HepG2 (cell line): Measurements from ENCODE around the gene NUDCD3. TPM values are rescaled to one million over a fixed set of nuclear protein-coding genes. Genes with fewer than 3 reads are reported as not detected.

Experiments
- ATAC-seq: fragments of 200-7000 bp; cut with Tn5 transposase; 3 replicates; pipeline ENCODE4 v1.9.1; 2020; ENCODE audit warnings: mild to moderate bottlenecking, moderate library complexity
- BruUV-seq: library from RNA; stranded (reverse); fragments of 400-500 nt; replicated peaks from 2 replicates; lab custom pipeline; 2021; lab: Mats Ljungman, UMichigan
- CTCF ChIA-PET: fragments of 300-600 bp; formaldehyde crosslinking; extraction: SDS; loops from one replicate; lab custom pipeline; 2021; ENCODE audit warnings: low total read pairs, inconsistent platforms, low intra/inter-chr PET ratio; lab: Yijun Ruan, JAX
- POLR2A ChIA-PET: fragments of 350-600 bp; sonication (Branson Sonifier 250); formaldehyde crosslinking; loops from one replicate; lab custom pipeline; 2020; ENCODE audit warnings: antibody characterized with exemption, inconsistent platforms; lab: Yijun Ruan, JAX
- DNase-seq: peaks from one replicate; pipeline ENCODE4 v3.0.0-alpha.2; 2015; ENCODE audit warnings: low spot score
- FAIRE-seq: peaks from 3 replicates; lab custom pipeline; 2011; peaks lifted over from hg19 to GRCh38; lab: Jason Lieb, UNC
- H2AFZ ChIP-seq: one replicate; pipeline ENCODE4 v1.6.1; 2011; ENCODE audit warnings: low read length, inconsistent platforms
- H3K27ac ChIP-seq: fragments of 300-600 bp; 3 replicates; pipeline ENCODE4 v1.8.0; 2011; ENCODE audit warnings: mixed run types, mild to moderate bottlenecking, mixed read lengths, low read length, inconsistent platforms; ENCODE audit not compliant: insufficient read depth; ENCODE audit errors: extremely low read length
- H3K27me3 ChIP-seq, 2 experiments: fragments of 200-600 bp in 1 of 2; 2 replicates in 1 of 2; 3 replicates in 1 of 2; pipeline versions ENCODE4 v1.6.0 to v1.8.0; 2011; ENCODE audit warnings: low read length in 2 of 2, mild to moderate bottlenecking in 2 of 2, moderate library complexity in 2 of 2, inconsistent platforms in 1 of 2; ENCODE audit not compliant: insufficient read depth in 2 of 2, control insufficient read depth in 1 of 2
- H3K36me3 ChIP-seq, 2 experiments: fragments of 200-600 bp in 1 of 2; replicated peaks in 1 of 2; 2 replicates in 1 of 2; 3 replicates in 1 of 2; pipeline versions ENCODE4 v1.5.1 to v1.8.0; 2011; ENCODE audit warnings: low read length in 2 of 2, inconsistent platforms in 1 of 2; ENCODE audit not compliant: insufficient read depth in 2 of 2, control insufficient read depth in 1 of 2
- H3K4me1 ChIP-seq: 2 replicates; pipeline ENCODE4 v1.5.1; 2012; ENCODE audit warnings: low read length, inconsistent platforms; ENCODE audit not compliant: insufficient read depth
- H3K4me2 ChIP-seq: 2 replicates; pipeline ENCODE4 v1.6.0; 2011; ENCODE audit warnings: low read depth, low read length, inconsistent platforms
- H3K4me3 ChIP-seq, 3 experiments: fragments of 200-600 bp in 1 of 3; sonication (generic), shearing (Covaris generic) in 1 of 3; replicated peaks in 1 of 3; 2 replicates each; pipeline ENCODE4 v1.5.1; 2011 to 2016; ENCODE audit warnings: low read length in 3 of 3, inconsistent platforms in 2 of 3, low read depth in 2 of 3, mild to moderate bottlenecking in 2 of 3, control low read depth in 1 of 3, mixed read lengths in 1 of 3; ENCODE audit not compliant: insufficient read depth in 1 of 3
- H3K79me2 ChIP-seq: one replicate; pipeline ENCODE4 v1.6.1; 2011; ENCODE audit warnings: low read length, inconsistent platforms; ENCODE audit not compliant: insufficient read depth
- H3K9ac ChIP-seq: 2 replicates; pipeline ENCODE4 v1.6.0; 2011; ENCODE audit warnings: mild to moderate bottlenecking, low read depth, low read length, inconsistent platforms; ENCODE audit not compliant: insufficient read depth
- H3K9me3 ChIP-seq: 2 replicates; pipeline ENCODE4 v1.5.1; 2012; ENCODE audit warnings: mild to moderate bottlenecking, low read length
- H4K20me1 ChIP-seq: 2 replicates; pipeline ENCODE4 v1.6.0; 2011; ENCODE audit warnings: inconsistent platforms, mild to moderate bottlenecking, low read length, moderate library complexity; ENCODE audit not compliant: insufficient read depth
- ARID5B ChIP-seq: IDR thresholded peaks from 2 replicates; pipeline ENCODE4 v1.4.0; 2020; ENCODE audit warnings: mild to moderate bottlenecking, missing genetic modification reagents
- FOXA1 ChIP-seq, 2 experiments: fragments of 450-650 bp in 1 of 2; sonication (generic) in 1 of 2; formaldehyde crosslinking in 1 of 2; IDR thresholded peaks; 2 replicates each; pipeline versions ENCODE4 v1.4.0 to v1.6.1; 2016 to 2020; ENCODE audit warnings: missing genetic modification reagents in 1 of 2
- FOXP4 ChIP-seq: sonication (generic); formaldehyde crosslinking; IDR thresholded peaks from 2 replicates; pipeline ENCODE4 v1.4.0; 2020; ENCODE audit warnings: missing genetic modification reagents
- HDAC2 ChIP-seq: sonication (generic); formaldehyde crosslinking; IDR thresholded peaks from 2 replicates; pipeline ENCODE4 v1.4.0; 2020; ENCODE audit warnings: missing genetic modification reagents
- MIXL1 ChIP-seq: IDR thresholded peaks from 2 replicates; pipeline ENCODE4 v1.6.1; 2016
- MZF1 ChIP-seq: sonication (generic); formaldehyde crosslinking; IDR thresholded peaks from 2 replicates; pipeline ENCODE4 v1.8.1; 2023; ENCODE audit warnings: mild to moderate bottlenecking, missing genetic modification reagents, borderline replicate concordance
- PAXIP1 ChIP-seq: sonication (generic); formaldehyde crosslinking; conservative IDR thresholded peaks from 2 replicates; pipeline ENCODE4 v1.4.0; 2020; ENCODE audit warnings: mild to moderate bottlenecking, missing genetic modification reagents, moderate library complexity
- PPARG ChIP-seq: conservative IDR thresholded peaks from 2 replicates; pipeline ENCODE4 v1.6.1; 2016; ENCODE audit warnings: missing biosample characterization, missing genetic modification reagents
- SALL1 ChIP-seq: sonication (generic); formaldehyde crosslinking; IDR thresholded peaks from 2 replicates; pipeline ENCODE4 v1.8.0; 2022; ENCODE audit warnings: mild to moderate bottlenecking, missing genetic modification reagents
- SRY ChIP-seq: sonication (generic); formaldehyde crosslinking; IDR thresholded peaks from 2 replicates; pipeline ENCODE4 v1.8.0; 2022; ENCODE audit warnings: mild to moderate bottlenecking, missing genetic modification reagents
- ZFP82 ChIP-seq: sonication (generic); formaldehyde crosslinking; IDR thresholded peaks from 2 replicates; pipeline ENCODE4 v1.5.1; 2020; ENCODE audit warnings: mild to moderate bottlenecking, missing genetic modification reagents, borderline replicate concordance
- ZNF333 ChIP-seq: sonication (generic); formaldehyde crosslinking; IDR thresholded peaks from 2 replicates; pipeline ENCODE4 v1.4.0; 2020; ENCODE audit warnings: mild to moderate bottlenecking, missing genetic modification reagents, borderline replicate concordance
- ZNF460 ChIP-seq: sonication (generic); formaldehyde crosslinking; IDR thresholded peaks from 2 replicates; pipeline ENCODE4 v1.5.1; 2020; ENCODE audit warnings: missing genetic modification reagents, mild to moderate bottlenecking, borderline replicate concordance
- ZSCAN21 ChIP-seq: sonication (generic); formaldehyde crosslinking; IDR thresholded peaks from 2 replicates; pipeline ENCODE4 v1.8.0; 2022; ENCODE audit warnings: mild to moderate bottlenecking, missing genetic modification reagents, moderate library complexity, borderline replicate concordance
- WGBS: methylation state at CpG from one replicate; pipeline ENCODE4 v1.1.6; 2017; ENCODE audit warnings: low lambda C conversion rate; 5-methylcytosine and 5-hydroxymethylcytosine counted together
- in situ Hi-C: cut with HindIII; loops from 2 replicates; pipeline ENCODE4 v1.10.0; 2017; ENCODE audit warnings: low pct_unique_long_range_greater_than_20kb; ENCODE audit not compliant: extremely low pct_ligation_motif_present
- intact Hi-C: fragments of 100-400 bp; cut with micrococcal nuclease; formaldehyde crosslinking; loops from one replicate; pipeline ENCODE4 v1.10.0; 2022; ENCODE audit not compliant: unreplicated experiment
- polyA plus RNA-seq, 8 experiments: library from polyadenylated mRNA; depleted of rRNA in 3 of 8; stranded (reverse) in 7 of 8; unstranded in 1 of 8; fragments of >200 nt; fragmentation: Illumina TruSeq in 4 of 8; extraction: Trizol in 4 of 8; gene quantifications; 2 replicates each; pipeline versions ENCODE4 v1.2.1 to v1.2.3, GENCODE V29; 2011 to 2016; ENCODE audit warnings: low read depth in 4 of 8, missing spikeins in 1 of 8, mixed read lengths in 1 of 8; ENCODE audit not compliant: insufficient read depth in 1 of 8
- total RNA-seq, 5 experiments: library from RNA; depleted of rRNA; stranded (reverse); fragments of >200 nt; fragmentation: Illumina TruSeq; extraction: Trizol; gene quantifications; 2 replicates each; pipeline ENCODE4 v1.2.3, GENCODE V29; 2016; ENCODE audit warnings: low read depth in 1 of 5

NUDCD3 gene
- total and polyA plus RNA-seq, 2 of the 13 experiments (the other 11 are each of a cell fraction or from before 2014, with no cell fraction given), result 20.8 to 49.9 TPM

- ChIA-PET CTCF (no interaction called here), POLR2A (no interaction called here)
- in situ Hi-C loops, result no loop called here
- WGBS, result 64% methylated on average over 5 of the region's 5 CpGs
- Histone ChIP-seq H3K27me3 (no peaks in the 10 kb centered on the region), H3K4me3 (peak overlapping the region in 2 of 3 experiments; percentile 3 to 39; a peak in 2 of 6 replicates), H3K4me2 (peak overlapping the region; percentile 59), H3K36me3 (peaks cover 22 to 42% of the 10 kb centered on the region in 2 experiments), H3K9me3 (no peaks in the 10 kb centered on the region), H3K27ac (peak overlapping the region; percentile 92), H3K4me1 (peaks cover 79% of the 10 kb centered on the region), H3K9ac (peak overlapping the region; percentile 35; the same call in 1 of the 2 replicates), H3K79me2 (peaks cover 56% of the 10 kb centered on the region), H2AFZ (no peak overlapping the region), H4K20me1 (no peaks in the 10 kb centered on the region)
- no peak for FAIRE-seq
- peak; percentile 11 for DNase-seq
- intact Hi-C loops, result no loop called here
- no TSS peak for BruUV-seq
- no peak for ATAC-seq
- TF ChIP-seq MIXL1 (no peak), FOXA1 (IDR thresholded peaks at IDR 0.05) (no peak), FOXA1 (CRISPR knock-in tag; IDR thresholded peaks at IDR 0.05) (0 out of 2 replicates have a peak, but pooled peaks have one; percentile 11), PAXIP1 (CRISPR knock-in tag) (peak; percentile 63), SRY (CRISPR knock-in tag) (no peak), ARID5B (CRISPR knock-in tag) (peak; percentile 24; the same call in 1 of the 2 replicates), ZSCAN21 (CRISPR knock-in tag) (no peak), HDAC2 (no peak), ZNF333 (no peak), FOXP4 (CRISPR knock-in tag) (peak; percentile 41; the same call in 1 of the 2 replicates), MZF1 (CRISPR knock-in tag) (no peak), PPARG (no peak), SALL1 (CRISPR knock-in tag) (0 out of 2 replicates have a peak, but pooled peaks have one; percentile 21), ZFP82 (no peak), ZNF460 (no peak)
Observed at GRCh38 chr7:44470628-44471245, 19.7 kb downstream of the NUDCD3 start.
